COLO668 (cell line): Measurements from ENCODE around the gene ADGRG1.
A peak's percentile ranks its signal among the peaks of the same experiment; 100 is the strongest.

ENCODE experiments used
- DNase-seq: peaks from one replicate; lab custom pipeline; 2025; ENCODE audit not compliant: unreplicated experiment; lab: John Stamatoyannopoulos, UW

The ADGRG1 gene

DNA sequence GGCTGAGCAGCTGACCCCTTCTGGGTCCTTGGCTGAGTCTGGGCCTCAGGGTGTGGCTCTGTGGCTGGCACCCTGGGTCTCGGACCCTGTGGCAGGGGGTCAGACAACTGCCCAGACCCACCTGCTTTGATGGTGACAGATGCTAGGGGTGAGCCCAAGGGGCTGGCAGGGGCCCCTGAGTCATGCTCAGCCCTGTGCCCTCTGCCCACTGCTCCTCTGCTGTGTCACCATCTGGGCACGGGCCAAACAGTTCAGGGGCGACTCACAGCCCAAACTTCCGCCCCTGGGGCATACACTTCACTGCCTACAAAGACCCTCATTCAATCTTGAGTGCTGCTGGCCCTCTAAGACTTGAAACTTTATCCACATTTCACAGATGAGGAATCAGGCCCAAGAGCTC, 5.7 kb downstream of the ADGRG1 start:
- DNase-seq, result no peak

DNA sequence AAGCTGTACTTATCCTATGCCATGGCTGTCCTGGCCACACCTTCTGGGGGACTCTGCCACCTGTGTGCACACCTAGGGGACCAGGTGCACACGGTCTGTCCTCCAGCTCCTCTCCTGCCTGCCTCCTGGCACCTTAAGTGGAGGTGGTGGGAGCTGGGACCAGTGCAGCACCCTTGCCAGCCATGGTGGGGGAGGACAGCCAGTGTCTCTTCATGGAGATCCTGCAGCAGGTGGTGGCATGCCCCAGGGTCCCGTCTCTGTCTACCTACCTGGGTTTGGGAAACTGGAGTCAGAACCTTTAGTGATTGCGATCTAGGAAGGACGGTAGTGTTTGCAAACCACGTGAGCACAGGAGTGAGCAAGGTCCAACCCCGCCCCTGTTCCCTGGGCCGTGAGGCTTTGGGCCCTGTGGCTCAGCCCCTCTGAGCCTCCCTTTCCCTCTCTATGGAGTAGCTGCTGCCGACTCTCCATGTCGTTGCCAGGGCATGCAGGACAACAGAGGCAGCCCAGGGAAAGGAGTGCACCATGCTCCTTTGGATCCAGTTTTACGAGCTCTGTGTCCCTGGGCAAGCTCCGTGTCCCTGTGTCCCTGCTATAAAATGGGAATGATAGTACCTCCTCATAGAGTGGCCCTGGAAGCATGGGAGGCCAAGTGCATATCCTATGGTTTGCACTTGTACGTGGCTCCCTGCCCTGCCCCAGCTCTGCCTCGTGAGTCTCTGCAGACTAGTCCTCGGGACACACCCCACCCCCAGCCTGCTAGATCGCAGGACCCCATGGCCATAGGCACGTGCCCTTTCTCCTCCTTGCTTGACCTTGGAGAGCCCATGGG, 7.1 kb downstream of the ADGRG1 start:
- DNase-seq, result peak; percentile 19

DNA sequence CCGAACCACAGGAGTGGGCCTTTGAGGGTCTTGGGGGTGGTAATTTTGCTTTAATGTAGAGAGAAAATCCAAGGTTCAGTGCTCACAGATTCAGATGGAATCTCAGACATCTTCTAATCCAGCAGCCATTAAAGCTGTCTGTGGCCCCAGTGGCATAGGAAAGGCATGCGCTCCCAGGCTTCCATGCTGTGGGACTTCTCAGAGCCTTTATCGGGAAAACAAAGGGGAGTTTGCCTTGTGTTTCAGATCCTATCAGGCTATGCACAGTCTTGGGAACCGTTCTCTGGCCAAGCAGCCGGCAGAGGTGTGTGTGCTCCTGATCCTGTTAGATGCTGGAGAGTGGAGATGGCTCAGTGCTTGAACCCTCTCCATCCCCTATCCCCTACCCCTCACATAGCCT, 7.8 kb downstream of the ADGRG1 start:
- DNase-seq, result no peak

DNA sequence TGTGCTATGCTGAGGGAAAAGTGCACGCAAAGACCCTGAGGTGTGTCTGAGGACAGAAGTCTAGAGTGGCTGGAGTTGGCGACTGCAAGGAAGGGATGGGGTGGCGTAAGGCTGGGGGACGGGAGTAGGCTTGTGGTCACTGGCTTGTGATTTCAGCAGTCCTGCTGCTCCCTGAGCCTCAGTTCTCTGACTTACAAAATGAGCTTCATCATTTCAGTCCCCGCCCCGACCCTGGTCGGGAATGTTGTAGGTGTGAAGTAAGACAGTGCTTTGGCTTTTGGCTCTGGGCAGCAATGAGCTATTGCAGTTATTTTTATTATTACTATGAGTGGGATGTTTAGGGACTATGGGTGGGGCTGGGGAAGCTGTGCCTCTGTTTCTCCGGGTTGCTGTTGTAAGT, 8.6 kb downstream of the ADGRG1 start:
- DNase-seq, result no peak

DNA sequence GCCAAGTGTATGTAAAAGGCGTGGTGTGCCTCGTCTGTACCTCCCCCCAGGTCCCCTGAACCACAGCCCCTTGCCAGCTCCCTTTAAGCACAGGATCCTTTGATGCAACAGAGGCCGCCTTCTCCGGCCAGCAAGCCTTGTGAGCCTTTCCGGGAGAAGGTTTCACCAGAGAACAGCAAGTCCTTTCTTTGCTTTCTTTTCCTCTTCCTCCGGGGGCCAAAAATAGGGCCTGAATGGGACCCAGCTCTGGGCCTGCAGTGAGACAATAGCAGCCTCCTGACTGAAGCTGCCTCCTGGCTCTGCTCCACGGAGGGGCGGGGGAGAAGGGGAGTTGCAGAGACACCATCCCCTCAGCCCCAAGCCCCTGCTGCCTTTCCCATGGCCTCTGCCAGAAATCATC, 9.0 kb downstream of the ADGRG1 start:
- no peak for DNase-seq

DNA sequence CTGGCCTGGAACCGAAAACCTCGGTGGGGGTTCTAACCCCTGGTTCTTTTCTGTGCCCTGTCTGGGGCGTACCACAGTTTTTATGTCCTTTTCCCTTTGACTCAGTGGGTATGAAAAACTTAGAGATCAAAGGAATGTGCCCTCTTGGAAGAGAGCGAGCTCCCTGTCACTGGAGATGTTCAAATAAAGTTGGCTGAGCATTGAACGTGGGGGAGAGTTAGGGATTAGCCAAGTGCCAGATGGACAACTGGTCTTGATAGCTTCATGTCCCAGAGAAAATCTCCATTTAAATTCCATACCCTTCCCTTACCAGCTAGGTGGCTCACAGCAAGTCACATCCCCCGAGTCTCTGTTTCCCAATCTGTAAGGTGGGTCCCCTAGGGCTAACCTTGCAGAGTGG, 9.5 kb downstream of the ADGRG1 start:
- no peak for DNase-seq

DNA sequence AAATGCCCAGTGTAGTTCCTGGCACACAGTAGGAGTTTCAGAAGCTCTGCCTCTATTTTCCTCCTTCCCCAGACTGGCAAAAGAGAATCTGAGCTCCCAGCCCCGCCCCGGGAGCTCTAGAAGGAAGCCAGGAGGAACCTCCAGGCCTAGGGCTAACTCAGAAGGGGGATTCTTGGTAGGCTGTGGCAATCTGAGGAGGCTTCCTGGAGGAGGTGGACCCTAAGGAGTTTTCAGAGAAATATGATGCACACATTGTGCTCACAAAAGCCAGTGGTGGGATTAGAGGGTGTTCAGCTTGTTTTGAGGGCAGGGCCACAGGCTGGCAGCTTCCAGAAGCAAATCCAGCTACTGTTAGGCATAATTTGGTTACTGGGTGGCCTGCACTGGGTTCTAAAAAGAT, 10.0 kb downstream of the ADGRG1 start:
- no peak for DNase-seq

DNA sequence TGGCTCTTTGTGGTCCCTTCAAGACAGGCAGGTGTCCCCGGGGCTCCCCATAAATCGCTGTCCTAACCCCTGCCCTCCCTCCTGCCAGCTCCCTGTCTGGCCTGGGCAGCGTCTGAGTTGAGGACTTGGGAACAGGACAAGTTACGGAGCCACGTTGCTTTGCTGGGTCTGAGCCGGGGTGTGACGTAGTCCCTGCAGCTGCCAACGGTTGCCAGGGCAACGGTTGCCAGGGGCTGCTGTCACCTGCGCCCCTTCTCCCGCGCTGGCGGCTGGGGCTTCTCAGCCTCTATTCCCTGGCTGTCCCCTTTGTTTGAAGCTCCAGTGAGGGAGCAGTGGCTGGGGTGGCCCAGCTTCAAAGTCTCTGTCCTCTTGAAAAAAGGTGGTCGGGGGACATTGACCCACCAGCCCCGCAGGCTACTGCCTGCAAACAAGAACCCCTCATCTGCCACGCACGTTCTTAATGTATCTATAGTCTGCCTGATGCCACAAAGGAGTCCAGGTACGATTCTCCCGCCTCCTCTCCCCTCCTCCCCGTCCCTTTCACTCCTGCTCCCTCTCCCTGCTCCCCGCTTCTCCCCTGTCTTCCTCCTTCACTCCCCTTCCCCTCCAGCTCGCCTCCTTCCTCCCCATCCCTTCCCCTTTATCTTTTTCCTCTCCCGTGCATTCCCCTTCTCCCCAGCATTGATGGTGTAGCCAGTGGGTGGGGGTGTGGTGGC, 10.9 kb downstream of the ADGRG1 start:
- peak; percentile 73 for DNase-seq

DNA sequence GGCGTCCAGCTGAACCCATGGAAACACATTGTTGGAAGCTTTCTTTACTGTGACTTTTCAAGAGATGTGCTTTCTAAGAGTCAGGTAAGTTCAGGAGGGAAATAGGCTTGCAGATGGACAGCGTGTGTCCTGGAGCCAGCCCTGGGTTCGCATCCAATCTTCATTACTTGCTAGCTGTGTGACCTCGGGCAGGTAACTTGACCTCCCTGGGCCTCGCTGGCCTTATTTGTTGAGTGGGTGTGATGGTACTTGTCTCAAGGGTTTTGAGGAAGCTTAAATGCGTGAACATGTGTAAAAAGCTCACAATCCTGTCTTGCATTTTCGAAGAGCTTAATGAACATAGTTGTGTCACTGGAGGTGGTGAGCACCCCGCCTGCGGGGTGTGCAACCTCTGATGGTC, 11.8 kb downstream of the ADGRG1 start:
- DNase-seq, result no peak

DNA sequence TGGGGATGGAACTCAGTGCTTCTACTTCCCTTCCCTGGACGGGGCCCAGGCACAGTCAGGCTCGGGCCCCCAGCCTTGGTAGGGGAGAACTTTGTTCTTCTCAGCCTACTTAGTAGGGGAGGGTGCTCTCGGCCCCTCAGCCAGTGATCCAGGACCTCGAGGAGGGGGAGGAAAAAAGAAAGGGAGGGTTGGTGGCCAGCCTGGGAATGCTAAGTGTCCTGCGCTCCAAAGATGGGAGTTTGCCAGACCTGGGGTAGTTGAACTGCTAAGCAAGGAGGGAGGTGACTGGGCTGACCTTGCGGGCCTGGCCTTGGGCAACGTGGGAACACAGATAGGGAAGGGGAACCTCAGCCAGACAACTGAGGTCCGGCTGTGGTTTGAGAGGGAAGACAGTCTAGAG, 12.2 kb downstream of the ADGRG1 start:
- no peak for DNase-seq

DNA sequence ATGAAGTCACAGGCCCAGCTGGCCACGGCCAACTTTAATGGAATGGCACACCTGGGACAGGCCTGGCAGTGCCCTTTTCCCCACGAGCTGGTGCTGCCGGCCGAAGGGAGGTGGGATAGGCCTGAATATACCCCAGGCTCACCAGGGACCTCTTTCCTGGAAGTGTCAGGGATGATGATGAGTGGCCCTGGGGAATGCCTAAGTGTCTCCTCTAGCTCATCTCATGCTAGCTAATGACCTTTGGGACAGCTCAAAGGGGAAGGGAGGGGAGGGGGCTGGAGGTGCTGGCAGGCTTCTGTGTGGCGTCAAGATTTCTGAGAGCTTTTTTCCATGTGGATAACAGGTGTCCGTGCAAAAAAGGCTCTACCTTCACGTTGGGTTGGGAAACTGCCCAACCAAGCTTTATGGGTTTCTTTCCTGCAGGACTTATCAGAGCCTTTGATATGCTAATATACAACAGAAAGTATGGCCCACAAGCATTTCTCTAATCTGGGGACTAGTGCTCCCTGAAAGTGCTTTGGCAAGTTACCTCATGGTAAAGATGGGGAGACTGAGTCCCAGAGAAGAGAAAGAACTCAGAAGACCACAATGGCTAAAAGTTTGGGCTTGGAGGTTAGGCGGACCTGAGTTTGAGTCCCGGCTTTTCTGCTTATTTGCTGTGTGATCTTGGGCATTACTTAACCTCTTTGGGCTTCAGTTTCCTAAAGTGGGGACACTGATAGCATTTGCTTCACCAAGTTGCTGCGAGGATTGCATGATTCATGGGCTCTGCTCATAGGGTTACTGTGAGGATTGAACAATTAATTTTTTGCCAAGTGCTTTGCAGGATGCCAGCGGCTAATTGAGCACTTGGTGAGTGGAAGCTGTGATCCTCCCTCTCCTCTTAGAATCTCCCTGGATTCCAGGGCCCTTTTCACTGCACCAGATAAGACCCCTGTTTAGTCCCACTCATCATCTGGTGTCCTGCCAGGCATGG, 14.0 kb downstream of the ADGRG1 start:
- DNase-seq, result no peak

DNA sequence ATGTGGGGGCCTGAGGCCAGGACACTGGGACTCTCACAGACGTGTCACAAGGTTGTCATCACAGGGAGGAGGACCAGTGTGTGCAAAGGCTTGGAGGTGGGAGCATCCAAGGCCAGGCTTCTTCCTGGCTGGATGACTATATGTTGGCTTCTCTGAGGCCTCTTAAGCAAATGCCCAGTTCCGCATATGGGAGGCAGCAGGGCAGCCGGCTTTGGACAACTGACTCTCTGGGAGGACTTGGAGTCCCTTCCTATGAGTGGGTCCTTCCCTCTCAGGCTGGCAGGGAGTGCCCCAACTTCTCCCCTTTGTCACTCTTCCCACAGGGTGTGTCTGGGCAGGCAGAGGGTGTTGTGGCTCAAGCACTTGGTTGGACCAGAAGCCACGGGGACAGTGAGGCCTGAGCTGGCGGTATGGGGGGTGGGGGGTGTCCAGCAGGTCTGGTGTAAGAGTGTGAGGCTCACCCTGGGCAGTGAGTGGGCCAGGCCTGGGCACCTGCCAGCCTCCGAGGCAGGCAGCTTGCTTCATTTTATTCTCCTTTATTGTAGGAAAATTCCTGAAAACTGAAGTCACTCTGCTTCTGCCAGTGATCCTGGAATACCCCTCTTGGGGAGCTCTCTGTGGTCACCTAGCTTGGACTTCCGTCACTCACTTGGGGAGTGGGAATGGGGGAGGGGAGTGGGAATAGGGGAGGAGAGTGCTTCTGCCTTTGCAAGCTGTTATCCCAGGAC, 14.9 kb downstream of the ADGRG1 start:
- DNase-seq, result no peak

DNA sequence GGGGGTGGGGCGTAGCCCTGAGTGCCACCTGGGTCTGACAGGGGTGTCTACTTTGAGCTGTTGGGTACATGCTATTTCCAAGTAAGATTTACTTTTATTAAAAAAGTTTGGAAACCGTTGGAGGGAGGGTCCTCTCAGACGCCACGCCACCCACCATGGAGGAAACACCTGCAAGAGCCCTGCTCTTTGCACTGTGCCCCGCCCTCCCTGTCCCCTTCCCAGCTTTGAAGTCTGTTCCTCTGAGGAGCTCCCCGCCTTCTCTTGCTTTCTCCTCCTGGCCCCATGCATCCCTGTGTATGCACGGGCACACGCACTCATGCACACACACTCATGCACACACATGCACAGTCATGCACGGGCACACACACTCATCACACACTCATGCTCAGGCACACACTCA, 15.5 kb downstream of the ADGRG1 start:
- no peak for DNase-seq

DNA sequence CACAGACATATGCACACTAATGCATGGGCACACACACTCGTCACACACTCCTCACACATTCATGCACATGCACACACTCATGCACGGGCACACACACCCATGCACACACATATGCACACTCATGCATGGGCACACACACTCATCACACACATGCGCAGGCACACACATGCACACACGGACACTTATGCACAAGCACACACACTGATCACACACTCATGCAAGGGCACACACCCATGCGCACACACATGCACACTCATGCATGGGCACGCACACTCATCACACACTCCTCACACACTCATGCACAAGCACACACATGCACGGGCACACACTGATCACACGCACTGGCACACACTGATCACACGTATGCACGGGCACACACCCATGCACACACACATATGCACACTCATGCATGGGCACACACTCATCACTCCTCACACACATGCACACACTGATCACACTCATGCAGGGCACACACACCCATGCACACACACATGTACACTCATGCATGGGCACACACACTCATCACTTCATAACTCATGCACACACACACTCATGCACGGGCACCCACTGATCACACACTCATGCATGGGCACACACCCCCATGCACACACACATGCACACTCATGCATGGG, 16.1 kb downstream of the ADGRG1 start:
- no peak for DNase-seq

DNA sequence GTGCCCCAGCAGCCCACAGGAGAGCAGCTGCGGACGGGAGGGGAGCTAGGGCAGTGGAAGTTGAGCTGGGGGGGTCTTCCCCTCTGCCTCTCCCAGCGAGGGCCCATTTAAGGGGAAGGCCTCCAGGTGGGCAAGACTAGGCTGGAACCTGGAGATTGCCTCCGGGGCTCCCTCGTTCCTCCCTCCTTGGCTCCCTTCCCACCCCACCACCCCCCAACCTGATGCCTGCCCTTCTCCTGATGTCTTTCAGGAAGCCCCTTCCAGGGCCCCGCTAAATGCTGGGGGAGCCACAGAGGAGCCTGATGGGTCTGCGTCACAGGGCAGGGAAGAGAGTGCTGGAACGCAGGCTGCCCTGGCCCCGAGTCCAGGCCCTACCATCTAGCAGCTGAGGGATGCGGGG, 16.7 kb downstream of the ADGRG1 start:
- no peak for DNase-seq

DNA sequence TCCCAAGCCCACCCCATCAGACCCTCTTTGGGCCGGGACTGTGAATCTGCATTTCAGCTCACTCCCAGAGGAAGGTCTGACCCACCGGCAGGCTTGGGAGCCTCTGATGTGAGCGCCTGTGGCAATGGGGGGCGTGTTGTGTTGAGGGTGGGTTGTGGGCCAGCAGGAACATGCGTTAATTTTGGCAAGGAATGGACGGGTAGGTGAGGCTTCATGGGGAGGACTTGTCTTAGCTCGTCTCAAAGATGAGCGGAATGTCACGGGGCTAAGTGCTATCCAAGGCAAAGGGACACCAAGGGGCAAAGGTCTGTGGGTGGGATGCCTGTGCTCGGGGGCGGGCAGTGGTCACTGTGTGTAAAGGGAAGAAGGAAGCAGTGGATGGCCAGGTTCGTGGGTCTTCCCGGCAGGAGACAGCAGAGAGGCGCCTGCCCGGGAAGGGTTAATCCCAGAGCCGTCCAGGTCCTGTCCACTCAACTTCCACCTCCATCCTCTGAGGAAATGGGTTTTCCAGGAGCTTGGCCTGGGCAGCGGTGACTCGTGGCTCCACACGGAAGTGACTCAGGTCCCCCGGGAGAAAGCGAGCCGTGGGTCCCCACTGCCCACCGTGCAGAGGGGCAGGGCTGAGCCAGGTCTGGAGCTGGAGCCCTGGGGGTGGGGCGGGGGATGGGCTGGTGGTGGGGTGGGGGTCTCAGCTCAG, 17.4 kb downstream of the ADGRG1 start:
- DNase-seq, result no peak

DNA sequence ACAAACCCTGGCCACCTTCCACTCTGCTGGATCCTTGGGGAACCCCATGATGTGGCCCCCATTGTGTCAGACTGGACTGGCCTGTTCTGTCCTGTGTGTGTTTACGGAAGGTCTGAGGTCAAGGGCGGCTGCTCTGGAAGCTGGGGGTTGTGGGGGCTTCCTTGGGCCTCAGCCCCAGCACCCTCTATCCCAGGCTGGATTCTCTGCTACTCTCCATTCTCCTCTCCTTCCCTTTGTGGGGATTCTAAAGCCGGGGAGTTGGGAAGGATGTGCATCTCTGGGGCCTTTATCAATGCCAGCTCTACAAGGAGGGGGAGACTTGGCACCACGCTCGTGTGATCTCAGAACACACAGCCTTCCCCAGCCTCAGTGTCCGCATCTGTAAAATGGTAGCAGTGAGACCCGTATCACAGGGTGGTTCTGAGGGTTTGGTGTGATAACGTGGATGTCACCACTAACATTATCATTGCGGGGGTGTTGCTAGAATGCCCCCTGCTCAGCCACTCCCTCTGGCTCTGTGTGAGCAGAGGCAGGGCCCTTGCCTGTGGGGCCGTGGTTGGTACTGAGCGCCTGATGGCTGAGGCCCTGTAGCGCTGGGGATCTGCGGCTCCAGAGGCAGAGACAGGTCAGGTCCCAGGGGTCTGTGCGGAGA, 18.1 kb downstream of the ADGRG1 start:
- no peak for DNase-seq

DNA sequence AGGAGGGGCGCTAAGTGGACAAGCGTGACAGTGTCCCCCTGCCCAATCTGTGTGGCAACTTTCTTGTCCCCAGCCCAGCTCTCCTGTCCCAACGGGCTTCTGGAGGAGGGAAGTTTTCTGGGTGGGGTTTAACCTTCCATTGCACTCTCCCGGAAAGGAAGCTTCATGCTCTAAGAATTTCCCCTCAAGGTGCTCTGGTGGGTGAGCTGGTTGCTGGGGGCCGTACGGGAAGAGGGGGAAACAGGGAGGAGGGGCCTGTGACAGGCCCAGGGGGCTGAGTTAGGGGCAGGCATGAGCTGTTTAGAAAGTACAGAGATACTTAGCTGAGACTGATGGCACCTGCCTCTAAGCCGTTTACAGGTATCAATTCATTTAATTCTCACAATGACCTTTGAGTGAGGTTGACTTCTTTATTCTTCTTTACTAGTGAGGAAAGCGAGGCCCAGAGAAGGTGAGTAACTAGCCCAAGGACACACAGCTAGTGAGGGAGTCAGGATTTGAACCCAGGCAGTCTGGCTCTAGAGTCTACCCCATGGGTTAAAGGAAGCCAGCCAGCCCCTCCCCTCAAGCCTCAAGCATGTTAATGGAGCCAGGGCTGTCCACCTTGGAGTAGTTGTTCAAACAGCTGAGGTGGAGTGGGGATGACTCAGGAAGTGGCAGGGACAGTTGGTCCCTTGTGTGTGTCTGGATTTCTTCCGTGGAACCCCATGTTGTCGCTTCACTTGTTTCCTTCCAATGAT, 18.9 kb downstream of the ADGRG1 start:
- no peak for DNase-seq

DNA sequence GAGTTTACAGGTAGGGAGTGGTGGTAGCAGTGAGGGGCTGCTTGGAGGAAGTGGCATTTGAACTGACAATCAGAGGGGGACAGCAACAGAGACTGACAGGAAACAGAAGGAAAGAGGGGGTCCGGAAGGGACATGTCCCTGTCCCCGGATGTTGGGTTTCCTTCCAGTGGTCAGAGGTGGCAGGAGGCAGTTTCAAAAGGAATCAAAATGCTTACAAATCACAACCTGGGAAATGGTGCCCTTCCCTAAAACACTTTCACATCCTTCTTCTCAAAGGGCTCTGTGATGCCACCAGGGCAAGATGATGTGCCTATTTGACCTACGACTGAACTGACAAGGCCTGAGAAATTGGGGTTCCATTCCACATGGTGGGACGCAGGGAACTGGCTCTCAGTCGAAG, 19.7 kb downstream of the ADGRG1 start:
- no peak for DNase-seq
